Effector memory CD4-positive, alpha-beta T cell (primary cell): ENCODE measurements around the gene NME8.

Source experiments
- DNase-seq, 3 donors: peaks; one replicate each; pipeline ENCODE4 v3.0.0-alpha.2; 2020
- H3K27ac ChIP-seq: 2 replicates; pipeline ENCODE4 v1.7.0; 2013; ENCODE audit warnings: mild to moderate bottlenecking, low read length, moderate library complexity; ENCODE audit not compliant: insufficient read depth, poor library complexity, severe bottlenecking
- H3K27me3 ChIP-seq: replicated peaks from 2 replicates; pipeline ENCODE4 v1.7.0; 2013; ENCODE audit warnings: mild to moderate bottlenecking, low read length; ENCODE audit not compliant: insufficient read depth, control insufficient read depth, poor library complexity, severe bottlenecking
- H3K36me3 ChIP-seq: 2 replicates; pipeline ENCODE4 v1.7.0; 2013; ENCODE audit warnings: mild to moderate bottlenecking, low read length, moderate library complexity; ENCODE audit not compliant: control insufficient read depth, insufficient read depth
- H3K4me1 ChIP-seq: 2 replicates; pipeline ENCODE4 v1.7.0; 2013; ENCODE audit warnings: low read length, mild to moderate bottlenecking; ENCODE audit not compliant: control insufficient read depth, insufficient read depth, poor library complexity, severe bottlenecking
- H3K4me3 ChIP-seq: 2 replicates; pipeline ENCODE4 v1.7.0; 2013; ENCODE audit warnings: low read length, low read depth, mild to moderate bottlenecking; ENCODE audit not compliant: insufficient read depth, poor library complexity, severe bottlenecking
- H3K9me3 ChIP-seq: 2 replicates; pipeline ENCODE4 v1.7.0; 2013; ENCODE audit warnings: mild to moderate bottlenecking, low read length, moderate library complexity; ENCODE audit not compliant: control insufficient read depth

Gene NME8

GRCh38 chr7:37918526-37918925 lies 70.1 kb downstream of the NME8 start:
- peaks cover 4% of the 10 kb centered on the region for H3K4me1 ChIP-seq
- H3K4me3 ChIP-seq: no peak overlapping the region
- H3K27me3 ChIP-seq: peaks cover 14% of the 10 kb centered on the region
- no peaks in the 10 kb centered on the region for H3K36me3 ChIP-seq
- no peaks in the 10 kb centered on the region for H3K9me3 ChIP-seq
- no peak overlapping the region for H3K27ac ChIP-seq
- DNase-seq: no peak

- DNase-seq: no peak
- Histone ChIP-seq H3K27me3 (peaks cover 14% of the 10 kb centered on the region), H3K4me3 (peak within 1 kb of the TSS; percentile 27), H3K27ac (no peak within 1 kb of the TSS), H3K36me3 (no peaks in the 10 kb centered on the region), H3K9me3 (no peaks in the 10 kb centered on the region), H3K4me1 (peaks cover 4% of the 10 kb centered on the region)
Measured at GRCh38 chr7:37920305-37920848, 72.0 kb downstream of the NME8 start, which contains the start of gene EPDR1. TSS of gene EPDR1 (plus strand) at chr7:37920640. CDS start at chr7:37920940, 300 bp downstream.

GRCh38 chr7:37920849-37921805 lies 72.7 kb downstream of the NME8 start:
- H3K4me1 ChIP-seq: peaks cover 4% of the 10 kb centered on the region
- peaks cover 11% of the 10 kb centered on the region for H3K27me3 ChIP-seq
- no peak for DNase-seq
- no peaks in the 10 kb centered on the region for H3K36me3 ChIP-seq
- no peak overlapping the region for H3K27ac ChIP-seq
- peak overlapping the region; percentile 27 for H3K4me3 ChIP-seq
- H3K9me3 ChIP-seq: no peaks in the 10 kb centered on the region

- H3K4me3 ChIP-seq: no peak overlapping the region
- no peak overlapping the region for H3K27ac ChIP-seq
- DNase-seq: no peak
- no peaks in the 10 kb centered on the region for H3K4me1 ChIP-seq
- no peaks in the 10 kb centered on the region for H3K36me3 ChIP-seq
- no peaks in the 10 kb centered on the region for H3K9me3 ChIP-seq
- H3K27me3 ChIP-seq: peaks cover 9% of the 10 kb centered on the region
Measured at GRCh38 chr7:37921876-37922275, 73.5 kb downstream of the NME8 start.

DNA sequence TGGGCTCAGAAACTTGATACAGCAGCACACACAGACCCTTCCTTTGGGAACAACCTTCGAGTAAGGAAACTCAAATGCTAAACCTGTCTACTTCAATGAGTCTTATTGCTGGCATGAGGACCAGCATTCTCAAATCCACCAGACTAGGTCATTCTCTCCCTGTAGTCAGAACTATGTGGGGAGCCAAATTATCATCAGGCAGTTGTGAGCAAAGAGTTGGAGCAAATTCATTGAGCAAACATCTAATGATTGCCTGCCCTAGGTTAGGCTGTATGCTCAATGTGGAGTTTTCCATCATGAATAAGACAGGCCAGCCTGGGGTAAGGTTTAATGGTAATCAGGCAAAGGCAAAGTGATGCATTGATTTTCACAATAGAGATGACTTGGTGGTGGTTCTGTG lies 75.6 kb downstream of the NME8 start:
- no peaks in the 10 kb centered on the region for H3K4me1 ChIP-seq
- DNase-seq: no peak
- H3K4me3 ChIP-seq: no peak overlapping the region
- peaks cover 7% of the 10 kb centered on the region for H3K27me3 ChIP-seq
- H3K9me3 ChIP-seq: no peaks in the 10 kb centered on the region
- H3K27ac ChIP-seq: no peak overlapping the region
- H3K36me3 ChIP-seq: no peaks in the 10 kb centered on the region

DNA sequence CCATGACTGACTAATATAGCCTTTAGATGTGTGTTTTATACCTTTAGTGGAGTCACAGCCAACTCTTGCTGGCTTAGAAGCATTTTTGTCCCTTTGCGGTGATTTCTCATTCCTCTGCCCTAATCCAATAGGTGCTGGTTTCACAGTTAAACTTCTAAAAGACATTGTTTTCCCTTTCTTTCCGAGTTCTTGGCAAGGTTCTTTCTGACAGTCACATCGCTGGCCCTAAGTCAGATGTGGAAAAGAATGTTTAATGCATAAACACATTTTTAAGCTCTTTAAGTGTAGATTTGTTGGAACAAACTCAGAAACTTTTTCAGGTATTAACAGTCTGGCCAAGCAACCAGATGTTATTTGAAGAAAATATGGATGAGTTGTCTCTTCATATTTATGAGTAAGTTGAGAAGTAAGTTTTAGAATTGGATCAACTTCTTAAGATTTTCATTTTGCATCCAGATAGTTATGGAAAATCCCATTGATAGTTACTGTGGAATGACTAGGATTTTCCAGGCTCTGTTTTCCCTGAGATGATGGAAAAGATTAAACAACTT lies 76.2 kb downstream of the NME8 start:
- H3K9me3 ChIP-seq: no peaks in the 10 kb centered on the region
- H3K36me3 ChIP-seq: no peaks in the 10 kb centered on the region
- H3K4me3 ChIP-seq: no peak overlapping the region
- no peak overlapping the region for H3K27ac ChIP-seq
- H3K4me1 ChIP-seq: no peaks in the 10 kb centered on the region
- H3K27me3 ChIP-seq: peaks cover 7% of the 10 kb centered on the region
- no peak for DNase-seq

- DNase-seq: no peak
- Histone ChIP-seq H3K4me1 (no peaks in the 10 kb centered on the region), H3K36me3 (no peaks in the 10 kb centered on the region)
Measured at GRCh38 chr7:37925620-37926019, 77.2 kb downstream of the NME8 start.

DNA sequence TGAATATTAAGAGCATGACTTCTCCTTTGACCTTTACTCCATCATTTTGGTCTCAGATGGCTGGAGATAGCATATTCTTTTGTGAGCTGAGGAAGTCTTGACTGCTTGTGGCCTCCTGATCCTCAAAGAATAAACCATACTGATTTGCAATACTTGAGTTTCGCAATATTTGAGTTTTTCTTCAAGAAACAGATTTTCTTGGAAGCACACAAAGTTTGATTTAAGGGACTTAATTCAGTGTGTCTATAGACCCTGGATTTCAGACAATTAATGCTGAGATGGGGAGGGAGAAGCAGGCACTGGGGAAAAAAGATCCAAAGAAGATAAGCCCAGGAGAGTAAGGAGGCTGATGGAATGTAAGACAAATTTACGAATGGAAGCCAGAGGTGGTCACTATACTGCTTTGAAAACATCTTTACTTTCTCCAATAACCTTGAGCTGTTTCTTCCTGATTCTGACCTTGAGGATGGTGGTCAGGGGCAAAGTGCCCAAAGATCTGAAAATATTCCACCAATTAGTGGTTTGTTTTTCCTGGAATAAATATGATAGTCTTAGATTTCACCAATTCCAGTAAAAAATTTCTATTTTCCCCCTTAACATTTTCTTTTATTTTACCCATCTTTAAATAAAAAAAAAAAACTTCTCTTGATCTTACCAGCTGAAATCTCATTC lies 79.5 kb downstream of the NME8 start:
- Histone ChIP-seq H3K36me3 (no peaks in the 10 kb centered on the region), H3K4me1 (no peaks in the 10 kb centered on the region), H3K9me3 (no peaks in the 10 kb centered on the region), H3K4me3 (no peak overlapping the region), H3K27ac (no peak overlapping the region), H3K27me3 (no peaks in the 10 kb centered on the region)
- DNase-seq: no peak

More at GRCh38 chr7:37925620-37926019, 77.2 kb downstream of the NME8 start:
- H3K9me3 ChIP-seq: no peaks in the 10 kb centered on the region
- H3K27ac ChIP-seq: no peak overlapping the region
- peaks cover 7% of the 10 kb centered on the region for H3K27me3 ChIP-seq
- H3K4me3 ChIP-seq: no peak overlapping the region

- Histone ChIP-seq H3K4me3 (no peak overlapping the region), H3K4me1 (no peaks in the 10 kb centered on the region), H3K27me3 (no peaks in the 10 kb centered on the region), H3K9me3 (no peaks in the 10 kb centered on the region), H3K36me3 (no peaks in the 10 kb centered on the region), H3K27ac (no peak overlapping the region)
- no peak for DNase-seq
Measured at GRCh38 chr7:37928878-37929277, 80.5 kb downstream of the NME8 start.
